Peyer's patch (tissue), 4 donors: ENCODE results near the gene ANKFY1. TPM values are rescaled to one million over a fixed set of nuclear protein-coding genes. Genes with fewer than 3 reads are reported as not detected.

Source experiments
- DNase-seq, 3 donors: peaks; one replicate each; pipeline ENCODE4 v3.0.0-alpha.2; 2017 to 2019
- H3K27ac ChIP-seq, 4 donors: fragments of 200-600 bp; sonication (generic); one replicate each; pipeline ENCODE4 v1.5.1; 2016 to 2019
- H3K27me3 ChIP-seq, 2 donors: fragments of 200-600 bp; sonication (generic); one replicate each; pipeline ENCODE4 v1.5.1; 2019
- H3K36me3 ChIP-seq, 3 donors: fragments of 200-600 bp; sonication (generic); one replicate each; pipeline ENCODE4 v1.5.1; 2016 to 2019
- H3K4me1 ChIP-seq, 4 donors: fragments of 200-600 bp; sonication (generic); one replicate each; pipeline ENCODE4 v1.5.1; 2016 to 2019
- H3K4me3 ChIP-seq, 4 donors: fragments of 200-600 bp; sonication (generic); 1 replicate in 3 of 4; 2 replicates in 1 of 4; pipeline ENCODE4 v1.5.1; 2016 to 2019; ENCODE audit warnings: mild to moderate bottlenecking in 1 of 4
- H3K9me3 ChIP-seq, 4 donors: fragments of 200-600 bp; sonication (generic); one replicate each; pipeline ENCODE4 v1.5.1; 2016 to 2019; ENCODE audit warnings: mild to moderate bottlenecking in 1 of 4
- POLR2A ChIP-seq, 2 donors: fragments of 450-650 bp; IDR thresholded peaks; one replicate each; pipeline ENCODE4 v1.5.1; 2017; ENCODE audit warnings: antibody characterized with exemption in 2 of 2, mild to moderate bottlenecking in 2 of 2, moderate library complexity in 2 of 2
- total RNA-seq, 4 donors: library from RNA; depleted of rRNA; stranded (reverse); fragments of >200 nt; gene quantifications; one replicate each; pipeline ENCODE4 v1.1.0, GENCODE V29; 2016
- TF ChIP-seq, protein P1 (sequence below), 6 experiments: fragments of 450-650 bp in 4 of 6; fragments of 200-600 bp in 2 of 6; sonication (generic) in 1 of 6; IDR thresholded peaks; one replicate each; pipeline ENCODE4 v1.5.1; 2017 to 2019; ENCODE audit warnings: antibody characterized with exemption in 6 of 6, mild to moderate bottlenecking in 3 of 6, moderate library complexity in 1 of 6

The ANKFY1 gene
- total RNA-seq, 4 donors from 2014 or later, result 40.8 to 57.1 (median 48.5) TPM

DNA sequence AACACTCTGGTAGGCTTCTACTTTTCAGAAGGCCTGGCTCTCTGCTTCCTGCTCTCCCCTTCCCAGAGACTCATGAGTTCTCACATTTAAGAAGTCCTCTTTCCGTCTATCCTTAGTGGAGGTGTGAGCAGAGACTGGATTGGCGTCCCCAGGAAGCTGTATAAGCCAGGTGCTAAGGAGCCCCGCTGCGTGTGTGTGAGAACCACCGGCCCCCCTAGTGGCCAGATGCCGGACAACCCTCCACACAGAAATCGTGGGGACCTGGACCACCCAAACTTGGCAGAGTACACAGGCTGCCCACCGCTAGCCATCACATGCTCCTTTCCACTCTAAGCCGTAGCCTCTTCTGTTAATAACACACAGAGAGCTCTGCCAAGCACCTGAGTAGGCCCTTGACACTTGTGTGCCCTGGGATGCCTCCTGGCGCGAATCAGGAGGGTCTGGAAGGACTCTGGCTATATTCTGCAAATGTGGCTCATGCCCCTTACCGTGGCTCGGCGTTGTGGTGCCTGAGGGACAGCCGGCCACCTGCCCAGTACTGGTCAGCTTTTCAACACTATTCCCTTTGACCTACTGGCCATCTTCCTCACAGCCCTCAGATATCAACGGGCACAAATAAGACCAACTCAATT lies 106.9 kb downstream of the ANKFY1 start:
- Histone ChIP-seq H3K4me3 (no peak overlapping the region), H3K4me1 (peaks cover 0 to 4% (median 0%) of the 10 kb centered on the region in 4 donors), H3K27me3 (no peaks in the 10 kb centered on the region), H3K27ac (no peak overlapping the region), H3K36me3 (peaks cover 0 to 37% (median 0%) of the 10 kb centered on the region in 3 donors), H3K9me3 (no peaks in the 10 kb centered on the region)
- TF ChIP-seq, protein P1, sequence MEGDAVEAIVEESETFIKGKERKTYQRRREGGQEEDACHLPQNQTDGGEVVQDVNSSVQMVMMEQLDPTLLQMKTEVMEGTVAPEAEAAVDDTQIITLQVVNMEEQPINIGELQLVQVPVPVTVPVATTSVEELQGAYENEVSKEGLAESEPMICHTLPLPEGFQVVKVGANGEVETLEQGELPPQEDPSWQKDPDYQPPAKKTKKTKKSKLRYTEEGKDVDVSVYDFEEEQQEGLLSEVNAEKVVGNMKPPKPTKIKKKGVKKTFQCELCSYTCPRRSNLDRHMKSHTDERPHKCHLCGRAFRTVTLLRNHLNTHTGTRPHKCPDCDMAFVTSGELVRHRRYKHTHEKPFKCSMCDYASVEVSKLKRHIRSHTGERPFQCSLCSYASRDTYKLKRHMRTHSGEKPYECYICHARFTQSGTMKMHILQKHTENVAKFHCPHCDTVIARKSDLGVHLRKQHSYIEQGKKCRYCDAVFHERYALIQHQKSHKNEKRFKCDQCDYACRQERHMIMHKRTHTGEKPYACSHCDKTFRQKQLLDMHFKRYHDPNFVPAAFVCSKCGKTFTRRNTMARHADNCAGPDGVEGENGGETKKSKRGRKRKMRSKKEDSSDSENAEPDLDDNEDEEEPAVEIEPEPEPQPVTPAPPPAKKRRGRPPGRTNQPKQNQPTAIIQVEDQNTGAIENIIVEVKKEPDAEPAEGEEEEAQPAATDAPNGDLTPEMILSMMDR (IDR thresholded peaks at IDR 0.05), result no peak
- no peak for TF ChIP-seq POLR2A (IDR thresholded peaks at IDR 0.05)
- no peak for DNase-seq

DNA sequence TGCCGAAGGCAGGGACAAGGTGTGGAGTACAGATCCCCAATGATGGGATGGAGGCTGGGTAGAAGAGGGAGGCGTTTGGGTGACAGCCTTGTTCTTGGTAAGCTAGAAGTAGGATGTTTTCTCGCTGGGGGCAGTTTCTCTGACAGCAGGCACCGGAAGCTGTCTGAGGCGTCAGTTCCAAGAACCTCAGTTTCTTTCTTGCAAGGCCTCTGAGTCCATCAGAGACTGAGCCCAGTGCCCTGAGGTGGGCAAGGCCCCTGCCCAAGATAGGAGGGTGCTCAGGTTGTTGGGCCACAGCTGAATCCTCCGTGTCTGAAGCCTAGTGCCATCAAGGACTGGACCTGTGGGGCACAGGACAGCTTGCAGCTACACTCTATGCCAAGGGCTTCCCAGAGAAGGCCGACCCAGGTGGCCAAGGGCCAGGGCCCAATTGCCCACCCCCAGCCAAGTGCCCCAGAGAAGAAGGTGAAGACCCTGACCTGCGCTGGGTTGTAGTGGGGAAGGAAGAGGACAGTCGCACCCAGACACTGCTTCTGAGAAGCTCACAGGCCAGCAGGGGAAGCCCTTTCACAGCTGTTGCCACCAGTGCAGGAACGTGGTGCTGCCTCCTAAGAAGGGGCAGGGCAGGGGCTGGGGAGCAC lies 107.7 kb downstream of the ANKFY1 start:
- peaks cover 0 to 43% (median 0%) of the 10 kb centered on the region in 3 donors for H3K36me3 ChIP-seq

DNA sequence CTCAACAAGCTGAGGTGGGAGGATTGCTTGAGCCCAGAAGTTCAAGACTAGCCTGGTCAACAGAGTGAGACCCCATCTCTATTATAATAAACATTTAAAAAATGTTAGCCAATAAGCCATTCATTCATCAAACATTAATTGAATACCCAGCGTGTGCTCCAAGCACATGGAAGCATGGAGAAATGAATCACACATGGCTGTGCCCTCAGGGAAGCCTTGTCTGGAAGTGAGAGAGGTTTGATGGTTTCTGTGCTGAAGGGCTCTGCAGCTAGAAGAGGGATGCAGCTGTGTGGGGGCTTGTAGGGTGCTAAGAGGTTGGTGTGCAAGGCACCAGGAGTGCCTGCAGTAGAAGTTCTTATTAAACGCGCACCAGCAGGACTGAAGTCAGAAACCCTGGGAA lies 109.6 kb downstream of the ANKFY1 start:
- Histone ChIP-seq H3K27me3 (no peaks in the 10 kb centered on the region), H3K9me3 (no peaks in the 10 kb centered on the region), H3K27ac (no peak overlapping the region), H3K4me1 (no peaks in the 10 kb centered on the region), H3K36me3 (peaks cover 0 to 46% (median 0%) of the 10 kb centered on the region in 3 donors), H3K4me3 (no peak overlapping the region)
- no peak for DNase-seq
- TF ChIP-seq, protein P1 (IDR thresholded peaks at IDR 0.05), result no peak
- TF ChIP-seq POLR2A (IDR thresholded peaks at IDR 0.05), result no peak

More for the DNA sequence above, 107.7 kb downstream of the ANKFY1 start:
- no peaks in the 10 kb centered on the region for H3K27me3 ChIP-seq
- no peak for TF ChIP-seq POLR2A (IDR thresholded peaks at IDR 0.05)
- TF ChIP-seq, protein P1 (IDR thresholded peaks at IDR 0.05), result no peak
- peaks cover 0 to 2% (median 0%) of the 10 kb centered on the region in 4 donors for H3K4me1 ChIP-seq
- DNase-seq, result no peak
- no peak overlapping the region for H3K27ac ChIP-seq
- no peaks in the 10 kb centered on the region for H3K9me3 ChIP-seq
- H3K4me3 ChIP-seq, result no peak overlapping the region

DNA sequence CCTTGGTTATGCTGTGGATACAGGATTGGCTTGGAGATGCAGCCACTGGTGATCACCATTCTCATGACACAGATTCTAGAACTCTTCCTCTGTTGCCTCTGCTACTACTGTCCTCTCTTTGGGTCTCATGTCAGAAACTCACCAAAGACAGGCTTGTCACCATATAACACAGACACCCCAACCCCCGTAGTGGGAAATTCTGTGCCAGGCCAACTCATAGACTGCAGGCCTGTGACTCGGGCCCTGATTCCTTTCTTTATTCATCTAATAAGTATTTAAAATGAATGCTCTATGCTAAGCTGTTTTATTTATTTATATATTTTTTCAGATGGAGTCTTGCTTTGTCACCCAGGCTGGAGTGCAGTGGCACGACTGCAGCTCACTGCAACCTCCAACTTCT lies 111.3 kb downstream of the ANKFY1 start:
- no peak overlapping the region for H3K27ac ChIP-seq
- no peak for TF ChIP-seq POLR2A (IDR thresholded peaks at IDR 0.05)
- TF ChIP-seq, protein P1 (IDR thresholded peaks at IDR 0.05), result no peak
- H3K36me3 ChIP-seq, result peaks cover 0 to 41% (median 0%) of the 10 kb centered on the region in 3 donors
- no peak overlapping the region for H3K4me3 ChIP-seq
- H3K4me1 ChIP-seq, result peaks cover 0 to 3% (median 0%) of the 10 kb centered on the region in 4 donors
- no peak for DNase-seq
- no peaks in the 10 kb centered on the region for H3K9me3 ChIP-seq
- no peaks in the 10 kb centered on the region for H3K27me3 ChIP-seq

DNA sequence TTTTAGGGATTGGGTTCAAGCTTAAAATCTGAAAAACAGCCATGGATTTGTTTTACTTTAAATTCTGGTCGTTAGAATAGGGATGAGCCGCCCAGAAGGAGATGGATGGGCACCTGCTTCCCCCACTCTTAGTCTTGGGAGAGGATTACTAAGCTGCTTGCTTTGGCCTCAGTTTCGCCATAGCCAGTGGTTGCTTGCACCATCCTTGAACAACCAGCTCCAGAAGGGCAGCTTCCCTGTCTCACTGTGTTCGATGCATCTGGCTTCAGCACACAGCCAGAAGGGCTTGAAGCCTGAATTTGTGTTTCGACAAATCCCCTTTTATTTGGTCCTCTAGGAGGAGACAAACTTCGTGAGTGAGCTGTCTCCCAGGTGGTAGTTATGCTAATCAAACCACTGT lies 113.7 kb downstream of the ANKFY1 start:
- Histone ChIP-seq H3K9me3 (no peaks in the 10 kb centered on the region), H3K4me3 (no peak overlapping the region), H3K36me3 (peaks cover 0 to 24% (median 0%) of the 10 kb centered on the region in 3 donors), H3K4me1 (peaks cover 0 to 6% (median 0%) of the 10 kb centered on the region in 4 donors), H3K27me3 (no peaks in the 10 kb centered on the region), H3K27ac (no peak overlapping the region)
- TF ChIP-seq, protein P1 (IDR thresholded peaks at IDR 0.05), result no peak
- no peak for TF ChIP-seq POLR2A (IDR thresholded peaks at IDR 0.05)
- DNase-seq, result no peak
